Trophoblast cell (in vitro differentiated cells and primary cell): ENCODE data around the gene TLE7.

Experiments
- DNase-seq, 2 donors: peaks; one replicate each; pipeline ENCODE4 v3.0.0-alpha.2; 2016
- H2AFZ ChIP-seq: 2 replicates; pipeline ENCODE4 v1.6.1; 2013; ENCODE audit warnings: low read length, moderate library complexity, mild to moderate bottlenecking; ENCODE audit not compliant: insufficient read depth, poor library complexity
- H2AK5ac ChIP-seq: 2 replicates; pipeline ENCODE4 v1.6.1; 2013; ENCODE audit warnings: mild to moderate bottlenecking, low read length
- H2BK120ac ChIP-seq: 2 replicates; pipeline ENCODE4 v1.6.1; 2013; ENCODE audit warnings: low read length, mild to moderate bottlenecking, moderate library complexity; ENCODE audit not compliant: insufficient read depth, poor library complexity
- H2BK12ac ChIP-seq: 2 replicates; pipeline ENCODE4 v1.6.1; 2013; ENCODE audit warnings: mild to moderate bottlenecking, low read length, moderate library complexity
- H2BK5ac ChIP-seq: 2 replicates; pipeline ENCODE4 v1.6.1; 2013; ENCODE audit warnings: low read length, low read depth, moderate library complexity, mild to moderate bottlenecking; ENCODE audit not compliant: poor library complexity
- H3K14ac ChIP-seq: 2 replicates; pipeline ENCODE4 v1.6.1; 2013; ENCODE audit warnings: mild to moderate bottlenecking, low read length
- H3K18ac ChIP-seq: 2 replicates; pipeline ENCODE4 v1.6.1; 2013; ENCODE audit warnings: mild to moderate bottlenecking, low read length
- H3K23ac ChIP-seq: 2 replicates; pipeline ENCODE4 v1.6.1; 2013; ENCODE audit warnings: low read length
- H3K27ac ChIP-seq: 2 replicates; pipeline ENCODE4 v1.5.1; 2013; ENCODE audit warnings: low read depth, mild to moderate bottlenecking, inconsistent platforms, low read length, moderate library complexity
- H3K27me3 ChIP-seq: 2 replicates; pipeline ENCODE4 v1.6.1; 2013; ENCODE audit warnings: inconsistent platforms, mild to moderate bottlenecking, low read length, moderate library complexity; ENCODE audit not compliant: insufficient read depth
- H3K36me3 ChIP-seq, 2 experiments: 1 replicate in 1 of 2; 2 replicates in 1 of 2; pipeline ENCODE4 v1.6.1; 2013; ENCODE audit warnings: low read length in 2 of 2, mild to moderate bottlenecking in 2 of 2, moderate library complexity in 1 of 2; ENCODE audit not compliant: insufficient read depth in 2 of 2, control insufficient read depth in 1 of 2
- H3K4ac ChIP-seq: 2 replicates; pipeline ENCODE4 v1.6.1; 2013; ENCODE audit warnings: low read depth, mild to moderate bottlenecking, low read length, moderate library complexity
- H3K4me1 ChIP-seq, 2 experiments: 1 replicate in 1 of 2; 2 replicates in 1 of 2; pipeline ENCODE4 v1.6.1; 2013; ENCODE audit warnings: low read length in 2 of 2, mild to moderate bottlenecking in 2 of 2, moderate library complexity in 1 of 2; ENCODE audit not compliant: insufficient read depth in 2 of 2, control insufficient read depth in 1 of 2
- H3K4me2 ChIP-seq: 2 replicates; pipeline ENCODE4 v1.6.1; 2013; ENCODE audit warnings: inconsistent platforms, mild to moderate bottlenecking, low read length, moderate library complexity
- H3K4me3 ChIP-seq: 2 replicates; pipeline ENCODE4 v1.5.1; 2013; ENCODE audit warnings: mild to moderate bottlenecking, low read depth, low read length, inconsistent platforms
- H3K79me1 ChIP-seq: one replicate; pipeline ENCODE4 v1.6.1; 2013; ENCODE audit warnings: low read length
- H3K79me2 ChIP-seq: 2 replicates; pipeline ENCODE4 v1.6.1; 2013; ENCODE audit warnings: low read length, mild to moderate bottlenecking; ENCODE audit not compliant: control insufficient read depth, insufficient read depth, poor library complexity
- H3K9ac ChIP-seq: 2 replicates; pipeline ENCODE4 v1.6.1; 2013; ENCODE audit warnings: mild to moderate bottlenecking, low read length
- H3K9me3 ChIP-seq: 2 replicates; pipeline ENCODE4 v1.6.1; 2013; ENCODE audit warnings: low read depth, mild to moderate bottlenecking, control low read depth, inconsistent platforms, low read length; ENCODE audit not compliant: insufficient read depth
- H4K12ac ChIP-seq: 2 replicates; pipeline ENCODE4 v1.6.1; 2013; ENCODE audit warnings: low read depth, mild to moderate bottlenecking, low read length, moderate library complexity
- H4K8ac ChIP-seq: 2 replicates; pipeline ENCODE4 v1.6.1; 2013; ENCODE audit warnings: low read depth, mild to moderate bottlenecking, low read length, moderate library complexity
- H4K91ac ChIP-seq: one replicate; pipeline ENCODE4 v1.6.1; 2013; ENCODE audit warnings: low read depth, mild to moderate bottlenecking, low read length, moderate library complexity
- WGBS: extraction: QIAGEN DNeasy Blood & Tissue Kit; methylation state at CpG from one replicate; pipeline ENCODE4 v1.1.7; 2013; ENCODE audit warnings: missing lambda C conversion rate; ENCODE audit not compliant: insufficient read length, insufficient coverage; ENCODE audit errors: extremely low coverage; 5-methylcytosine and 5-hydroxymethylcytosine counted together

TLE7 gene

GRCh38 chr16:71389330-71389729 lies 52.5 kb downstream of the TLE7 start:
- Histone ChIP-seq H3K27me3 (no peaks in the 10 kb centered on the region), H2AFZ (no peak overlapping the region), H3K4me1 (peaks cover 4 to 14% of the 10 kb centered on the region in 2 experiments), H4K8ac (no peak overlapping the region), H3K27ac (no peak overlapping the region), H4K12ac (no peak overlapping the region), H4K91ac (no peak overlapping the region), H2AK5ac (no peak overlapping the region), H3K36me3 (no peaks in the 10 kb centered on the region), H3K4me3 (no peak overlapping the region), H3K79me2 (no peaks in the 10 kb centered on the region), H3K79me1 (no peaks in the 10 kb centered on the region), H3K4ac (no peak overlapping the region), H2BK12ac (no peak overlapping the region), H3K18ac (no peak overlapping the region), H3K14ac (no peak overlapping the region), H2BK5ac (no peak overlapping the region), H3K9me3 (peaks cover 2% of the 10 kb centered on the region), H3K9ac (no peak overlapping the region), H2BK120ac (no peak overlapping the region), H3K4me2 (no peak overlapping the region), H3K23ac (no peak overlapping the region)
- no peak for DNase-seq
- no CpG with 5 or more reads among the region's 7 CpGs for WGBS

- H3K14ac ChIP-seq: no peak overlapping the region
- peaks cover 10 to 19% of the 10 kb centered on the region in 2 experiments for H3K4me1 ChIP-seq
- no peak overlapping the region for H3K18ac ChIP-seq
- no peak overlapping the region for H4K91ac ChIP-seq
- DNase-seq: no peak
- H2BK120ac ChIP-seq: no peak overlapping the region
- H3K36me3 ChIP-seq: no peaks in the 10 kb centered on the region
- no peak overlapping the region for H2BK5ac ChIP-seq
- H2AFZ ChIP-seq: no peak overlapping the region
- no peak overlapping the region for H3K4me2 ChIP-seq
- no peak overlapping the region for H2BK12ac ChIP-seq
- H4K12ac ChIP-seq: no peak overlapping the region
- H3K79me1 ChIP-seq: no peaks in the 10 kb centered on the region
- H3K9me3 ChIP-seq: peaks cover 3% of the 10 kb centered on the region
- H3K9ac ChIP-seq: no peak overlapping the region
- no peaks in the 10 kb centered on the region for H3K27me3 ChIP-seq
- no peak overlapping the region for H3K4ac ChIP-seq
- H3K23ac ChIP-seq: no peak overlapping the region
- no peak overlapping the region for H3K27ac ChIP-seq
- H2AK5ac ChIP-seq: no peak overlapping the region
- H3K4me3 ChIP-seq: no peak overlapping the region
- WGBS: no CpG with 5 or more reads among the region's 9 CpGs
- no peaks in the 10 kb centered on the region for H3K79me2 ChIP-seq
- no peak overlapping the region for H4K8ac ChIP-seq
These were observed 54.6 kb downstream of the TLE7 start for GRCh38 chr16:71387045-71387871.

GRCh38 chr16:71384073-71384724 lies 57.7 kb downstream of the TLE7 start:
- H3K79me1 ChIP-seq: no peaks in the 10 kb centered on the region
- peaks cover 3% of the 10 kb centered on the region for H3K9me3 ChIP-seq
- H4K8ac ChIP-seq: no peak overlapping the region
- H3K4ac ChIP-seq: no peak overlapping the region
- DNase-seq: no peak
- peaks cover 10 to 19% of the 10 kb centered on the region in 2 experiments for H3K4me1 ChIP-seq
- H3K79me2 ChIP-seq: no peaks in the 10 kb centered on the region
- H3K23ac ChIP-seq: peak overlapping the region; percentile 83
- peak overlapping the region; percentile 51 for H3K4me3 ChIP-seq
- no peak overlapping the region for H4K12ac ChIP-seq
- no peak overlapping the region for H2BK5ac ChIP-seq
- H2BK120ac ChIP-seq: no peak overlapping the region
- no peak overlapping the region for H2BK12ac ChIP-seq
- H3K4me2 ChIP-seq: no peak overlapping the region
- H3K14ac ChIP-seq: no peak overlapping the region
- no peaks in the 10 kb centered on the region for H3K36me3 ChIP-seq
- no peaks in the 10 kb centered on the region for H3K27me3 ChIP-seq
- no peak overlapping the region for H2AFZ ChIP-seq
- no peak overlapping the region for H4K91ac ChIP-seq
- no peak overlapping the region for H3K9ac ChIP-seq
- no peak overlapping the region for H3K18ac ChIP-seq
- no peak overlapping the region for H2AK5ac ChIP-seq
- WGBS: 100% methylated on average over 3 of the region's 10 CpGs
- no peak overlapping the region for H3K27ac ChIP-seq

GRCh38 chr16:71383054-71383773 lies 58.6 kb downstream of the TLE7 start:
- no peak overlapping the region for H3K4me3 ChIP-seq
- no peak overlapping the region for H3K9ac ChIP-seq
- no peak overlapping the region for H3K4ac ChIP-seq
- H2BK120ac ChIP-seq: no peak overlapping the region
- H3K23ac ChIP-seq: no peak overlapping the region
- no peak overlapping the region for H4K8ac ChIP-seq
- H3K18ac ChIP-seq: no peak overlapping the region
- peak; percentile 65 to 83 for DNase-seq
- H3K79me1 ChIP-seq: no peaks in the 10 kb centered on the region
- peak overlapping the region; percentile 3 for H4K91ac ChIP-seq
- peaks cover 3% of the 10 kb centered on the region for H3K9me3 ChIP-seq
- H3K4me1 ChIP-seq: peaks cover 10 to 19% of the 10 kb centered on the region in 2 experiments
- H3K27me3 ChIP-seq: no peaks in the 10 kb centered on the region
- H3K14ac ChIP-seq: no peak overlapping the region
- peak overlapping the region; percentile 2 for H3K27ac ChIP-seq
- H4K12ac ChIP-seq: no peak overlapping the region
- no peak overlapping the region for H2AK5ac ChIP-seq
- H3K79me2 ChIP-seq: no peaks in the 10 kb centered on the region
- no peak overlapping the region for H3K4me2 ChIP-seq
- H3K36me3 ChIP-seq: no peaks in the 10 kb centered on the region
- no peak overlapping the region for H2BK12ac ChIP-seq
- WGBS: no CpG with 5 or more reads among the region's 11 CpGs
- no peak overlapping the region for H2AFZ ChIP-seq
- no peak overlapping the region for H2BK5ac ChIP-seq
